SK-N-SH (cell line): ENCODE data around the gene PPP1R36. TPM values are rescaled to one million over a fixed set of nuclear protein-coding genes. Genes with fewer than 3 reads are reported as not detected.
"Not testable (repeated sequence)": the region's sequence is repeated elsewhere in the genome, so short reads cannot be mapped to it uniquely, and the experiment has no call there.

Experiments
- CTCF ChIA-PET: fragments of 300-600, 350-600 bp; formaldehyde crosslinking; extraction: SDS; loops from one replicate; lab custom pipeline; 2021; lab: Yijun Ruan, JAX
- POLR2A ChIA-PET: fragments of 350-600 bp; sonication (Branson Sonifier 250); formaldehyde crosslinking; extraction: SDS; loops from one replicate; lab custom pipeline; 2020; ENCODE audit warnings: antibody characterized with exemption, inconsistent platforms; lab: Yijun Ruan, JAX
- DNase-seq: peaks from one replicate; pipeline ENCODE4 v3.0.0; 2012
- H2AFZ ChIP-seq: fragments of 200-600 bp; sonication (generic); 2 replicates; pipeline ENCODE4 v1.8.1; 2016; ENCODE audit warnings: antibody characterized with exemption, mild to moderate bottlenecking, low read depth
- H3F3A ChIP-seq: fragments of 200-600 bp; sonication (generic); replicated peaks from 2 replicates; pipeline ENCODE3; 2016; ENCODE audit warnings: antibody characterized with exemption, mild to moderate bottlenecking; ENCODE audit not compliant: insufficient read depth
- H3K27ac ChIP-seq, 2 experiments: fragments of 200-500 bp in 1 of 2; fragments of 200-600 bp in 1 of 2; sonication (Bioruptor generic) in 1 of 2; sonication (generic), shearing (Covaris generic) in 1 of 2; 2 replicates each; pipeline versions ENCODE4 v1.5.1 to v1.6.1; 2014 to 2016; ENCODE audit warnings: low read depth in 2 of 2, inconsistent platforms in 1 of 2, low read length in 1 of 2, mild to moderate bottlenecking in 1 of 2, mixed read lengths in 1 of 2
- H3K27me3 ChIP-seq: fragments of 200-600 bp; sonication (generic), shearing (Covaris generic); 2 replicates; pipeline ENCODE4 v1.6.1; 2016; ENCODE audit warnings: mixed run types; ENCODE audit not compliant: insufficient read depth
- H3K36me3 ChIP-seq, 2 experiments: fragments of 200-500 bp in 1 of 2; fragments of 200-600 bp in 1 of 2; sonication (Bioruptor generic) in 1 of 2; sonication (generic) in 1 of 2; replicated peaks in 1 of 2; 2 replicates each; pipeline versions ENCODE3 to v1.5.1; 2014 to 2016; ENCODE audit warnings: low read length in 1 of 2, mild to moderate bottlenecking in 1 of 2; ENCODE audit not compliant: insufficient read depth in 2 of 2, control insufficient read depth in 1 of 2
- H3K4me1 ChIP-seq, 2 experiments: fragments of 200-500 bp in 1 of 2; fragments of 200-600 bp in 1 of 2; sonication (Bioruptor generic) in 1 of 2; sonication (generic), shearing (Covaris generic) in 1 of 2; 2 replicates each; pipeline versions ENCODE4 v1.5.1 to v1.6.1; 2014 to 2016; ENCODE audit warnings: low read depth in 1 of 2, low read length in 1 of 2, mixed run types in 1 of 2; ENCODE audit not compliant: insufficient read depth in 2 of 2, control insufficient read depth in 1 of 2
- H3K4me2 ChIP-seq: fragments of 200-600 bp; sonication (generic), shearing (Covaris generic); 2 replicates; pipeline ENCODE4 v1.6.1; 2017; ENCODE audit warnings: mixed run types
- H3K4me3 ChIP-seq, 2 experiments: fragments of 200-500 bp in 1 of 2; fragments of 200-600 bp in 1 of 2; sonication (Bioruptor generic) in 1 of 2; sonication (generic), shearing (Covaris generic) in 1 of 2; 2 replicates each; pipeline versions ENCODE4 v1.5.1 to v1.8.1; 2014 to 2016; ENCODE audit warnings: low read depth in 2 of 2, inconsistent platforms in 1 of 2, low read length in 1 of 2, mild to moderate bottlenecking in 1 of 2, mixed read lengths in 1 of 2, moderate library complexity in 1 of 2
- H3K79me2 ChIP-seq: fragments of 200-600 bp; sonication (generic); 2 replicates; pipeline ENCODE4 v1.8.1; 2017; ENCODE audit warnings: mild to moderate bottlenecking; ENCODE audit not compliant: insufficient read depth
- H3K9ac ChIP-seq: fragments of 200-600 bp; sonication (generic); 2 replicates; pipeline ENCODE4 v1.6.1; 2017; ENCODE audit warnings: mixed run types
- H3K9me2 ChIP-seq: fragments of 200-600 bp; sonication (generic); 2 replicates; pipeline ENCODE4 v1.6.1; 2017; ENCODE audit warnings: mixed run types
- H3K9me3 ChIP-seq: fragments of 200-600 bp; sonication (generic); 2 replicates; pipeline ENCODE4 v1.6.1; 2017; ENCODE audit warnings: mixed run types, mild to moderate bottlenecking, moderate library complexity
- H4K20me1 ChIP-seq: fragments of 200-600 bp; sonication (generic); 2 replicates; pipeline ENCODE4 v1.6.1; 2017; ENCODE audit warnings: mild to moderate bottlenecking, mixed run types; ENCODE audit not compliant: insufficient read depth
- CTCF ChIP-seq: fragments of 200-600 bp; sonication (generic); IDR thresholded peaks from 2 replicates; pipeline ENCODE4 v1.6.1; 2017; ENCODE audit warnings: antibody characterized with exemption, mild to moderate bottlenecking, moderate library complexity
- ELF1 ChIP-seq: IDR thresholded peaks from 2 replicates; pipeline ENCODE4 v1.4.0; 2012
- FOSL2 ChIP-seq: IDR thresholded peaks from 2 replicates; pipeline ENCODE4 v1.4.0; 2012; ENCODE audit warnings: low read depth, mild to moderate bottlenecking, moderate library complexity, borderline replicate concordance
- FOXJ3 ChIP-seq: sonication (generic); formaldehyde crosslinking; IDR thresholded peaks from 2 replicates; pipeline ENCODE4 v1.5.1; 2020; ENCODE audit warnings: mild to moderate bottlenecking, missing genetic modification reagents
- FOXM1 ChIP-seq: IDR thresholded peaks from 2 replicates; pipeline ENCODE4 v1.4.0; 2012; ENCODE audit warnings: low read depth, mild to moderate bottlenecking
- GABPA ChIP-seq: IDR thresholded peaks from 2 replicates; pipeline ENCODE4 v1.4.0; 2012; ENCODE audit warnings: low read depth, mild to moderate bottlenecking
- GATA2 ChIP-seq: sonication (generic); formaldehyde crosslinking; IDR thresholded peaks from 2 replicates; pipeline ENCODE4 v1.5.0; 2020; ENCODE audit warnings: mild to moderate bottlenecking, missing genetic modification reagents
- JUND ChIP-seq: IDR thresholded peaks from 2 replicates; pipeline ENCODE4 v1.4.0; 2012
- MAX ChIP-seq: IDR thresholded peaks from 2 replicates; pipeline ENCODE4 v1.4.0; 2012; ENCODE audit warnings: low read depth
- NFIC ChIP-seq: IDR thresholded peaks from 2 replicates; pipeline ENCODE4 v1.4.0; 2012; ENCODE audit warnings: borderline replicate concordance
- POLR2AphosphoS5 ChIP-seq: IDR thresholded peaks from 2 replicates; pipeline ENCODE4 v1.6.1; 2012; ENCODE audit warnings: low read depth, low read length
- RAD21 ChIP-seq: IDR thresholded peaks from 2 replicates; pipeline ENCODE4 v1.6.1; 2012; ENCODE audit warnings: mild to moderate bottlenecking, low read length
- RCOR1 ChIP-seq: fragments of 150-350 bp; IDR thresholded peaks from 2 replicates; pipeline ENCODE4 v1.6.1; 2017; ENCODE audit warnings: antibody characterized with exemption, low read length
- REST ChIP-seq: IDR thresholded peaks from 2 replicates; pipeline ENCODE4 v1.6.1; 2012; ENCODE audit warnings: mild to moderate bottlenecking, low read depth, low read length, moderate library complexity
- SMC3 ChIP-seq: IDR thresholded peaks from 2 replicates; pipeline ENCODE4 v1.6.1; 2012; ENCODE audit warnings: low read depth, low read length, improper control_type of control experiment
- TAF1 ChIP-seq: IDR thresholded peaks from 2 replicates; pipeline ENCODE4 v1.6.1; 2012; ENCODE audit warnings: low read depth, mild to moderate bottlenecking, low read length, moderate library complexity, borderline replicate concordance
- TCF12 ChIP-seq: IDR thresholded peaks from 2 replicates; pipeline ENCODE4 v1.4.0; 2012
- ZBTB33 ChIP-seq: IDR thresholded peaks from 2 replicates; pipeline ENCODE4 v1.4.0; 2012; ENCODE audit warnings: low read depth, borderline replicate concordance
- WGBS: methylation state at CpG from one replicate; pipeline ENCODE4 v1.1.6; 2017; ENCODE audit warnings: low lambda C conversion rate; 5-methylcytosine and 5-hydroxymethylcytosine counted together
- polyA plus RNA-seq, 3 experiments: library from polyadenylated mRNA; depleted of rRNA; stranded (reverse); fragments of >200 nt; gene quantifications; 2 replicates each; pipeline ENCODE4 v1.2.3, GENCODE V29; 2012

PPP1R36 gene
- polyA plus RNA-seq, 1 of the 3 experiments (the other 2 are of a cell fraction) = 0.08 TPM

- TF ChIP-seq ZBTB33 = no peak
- TF ChIP-seq SMC3 = no peak
- peak; percentile 35; the same call in 1 of the 2 replicates for TF ChIP-seq NFIC
- no peak for TF ChIP-seq RCOR1
- peak; percentile 89 for TF ChIP-seq FOSL2
These were observed 79.2 kb downstream of the PPP1R36 start (continued) for GRCh38 chr14:64628940-64629408.

- TF ChIP-seq RCOR1 (no peak), REST (no peak), RAD21 (no peak), FOXJ3 (no peak), JUND (no peak), ELF1 (no peak), MAX (no peak), FOSL2 (no peak), SMC3 (no peak), GATA2 (CRISPR knock-in tag) (no peak), POLR2AphosphoS5 (no peak), CTCF (no peak), ZBTB33 (no peak), GABPA (no peak), TCF12 (no peak), TAF1 (no peak), FOXM1 (no peak)
- Histone ChIP-seq H4K20me1 (no peaks in the 10 kb centered on the region), H3K4me2 (no peak overlapping the region), H3K27ac (no peak overlapping the region), H3K79me2 (no peaks in the 10 kb centered on the region), H2AFZ (no peak overlapping the region), H3K9me3 (no peaks in the 10 kb centered on the region), H3F3A (peaks cover 15% of the 10 kb centered on the region), H3K9me2 (no peaks in the 10 kb centered on the region), H3K4me3 (no peak overlapping the region), H3K27me3 (no peaks in the 10 kb centered on the region), H3K4me1 (peaks cover 6 to 14% of the 10 kb centered on the region in 2 experiments; a peak in 2 of 4 replicates), H3K9ac (no peak overlapping the region), H3K36me3 (no peaks in the 10 kb centered on the region)
- no peak for DNase-seq
- 94% methylated on average over 1 of the region's 1 CpG for WGBS
- CTCF ChIA-PET = interaction anchor here (0.6 to 1.9 kb wide), 2 partner anchors 13 to 80 kb away, joined by 3 to 4 read pairs; no protein-coding TSS in a partner anchor
- POLR2A ChIA-PET = no interaction called here
These were observed 81.0 kb downstream of the PPP1R36 start for GRCh38 chr14:64630778-64631177.

- H3K9me2 ChIP-seq, POLR2A ChIA-PET, H3K79me2 ChIP-seq, H3K9ac ChIP-seq, H3K27me3 ChIP-seq, H3K9me3 ChIP-seq, H4K20me1 ChIP-seq, DNase-seq, H3K4me2 ChIP-seq, H3K27ac ChIP-seq, H2AFZ ChIP-seq, H3K36me3 ChIP-seq, H3K4me3 ChIP-seq: not testable (repeated sequence)
- 95% methylated on average over 3 of the region's 3 CpGs for WGBS
- H3K4me1 ChIP-seq = peaks cover 6 to 14% of the 10 kb centered on the region in 2 experiments; a peak in 2 of 4 replicates
- H3F3A ChIP-seq = peaks cover 15% of the 10 kb centered on the region
- CTCF ChIA-PET = interaction anchor here (0.6 to 1.9 kb wide), 2 partner anchors 13 to 80 kb away, joined by 3 to 4 read pairs; no protein-coding TSS in a partner anchor
These were observed 81.5 kb downstream of the PPP1R36 start for GRCh38 chr14:64631222-64631621.
